ENCODE measurements around the gene PROK2.

- TF ChIP-seq CTCF (conservative IDR thresholded peaks at IDR 0.05; ENCODE audit: low read depth in 2 of 2) (no peak), CREB1 (CRISPR knock-in tag; IDR thresholded peaks at IDR 0.05; ENCODE audit: low read depth) (peak; percentile 40; the same call in 1 of the 2 replicates), EZH2 (IDR thresholded peaks at IDR 0.05; ENCODE audit: low read depth, unreplicated experiment) (no peak), EZH2phosphoT487 (IDR thresholded peaks at IDR 0.05; ENCODE audit: unreplicated experiment) (no peak), JUNB (IDR thresholded peaks at IDR 0.05; ENCODE audit: unreplicated experiment) (no peak), POLR2AphosphoS5 (IDR thresholded peaks at IDR 0.05; ENCODE audit: low read depth) (no peak)
- TF ChIP-seq, protein P1, sequence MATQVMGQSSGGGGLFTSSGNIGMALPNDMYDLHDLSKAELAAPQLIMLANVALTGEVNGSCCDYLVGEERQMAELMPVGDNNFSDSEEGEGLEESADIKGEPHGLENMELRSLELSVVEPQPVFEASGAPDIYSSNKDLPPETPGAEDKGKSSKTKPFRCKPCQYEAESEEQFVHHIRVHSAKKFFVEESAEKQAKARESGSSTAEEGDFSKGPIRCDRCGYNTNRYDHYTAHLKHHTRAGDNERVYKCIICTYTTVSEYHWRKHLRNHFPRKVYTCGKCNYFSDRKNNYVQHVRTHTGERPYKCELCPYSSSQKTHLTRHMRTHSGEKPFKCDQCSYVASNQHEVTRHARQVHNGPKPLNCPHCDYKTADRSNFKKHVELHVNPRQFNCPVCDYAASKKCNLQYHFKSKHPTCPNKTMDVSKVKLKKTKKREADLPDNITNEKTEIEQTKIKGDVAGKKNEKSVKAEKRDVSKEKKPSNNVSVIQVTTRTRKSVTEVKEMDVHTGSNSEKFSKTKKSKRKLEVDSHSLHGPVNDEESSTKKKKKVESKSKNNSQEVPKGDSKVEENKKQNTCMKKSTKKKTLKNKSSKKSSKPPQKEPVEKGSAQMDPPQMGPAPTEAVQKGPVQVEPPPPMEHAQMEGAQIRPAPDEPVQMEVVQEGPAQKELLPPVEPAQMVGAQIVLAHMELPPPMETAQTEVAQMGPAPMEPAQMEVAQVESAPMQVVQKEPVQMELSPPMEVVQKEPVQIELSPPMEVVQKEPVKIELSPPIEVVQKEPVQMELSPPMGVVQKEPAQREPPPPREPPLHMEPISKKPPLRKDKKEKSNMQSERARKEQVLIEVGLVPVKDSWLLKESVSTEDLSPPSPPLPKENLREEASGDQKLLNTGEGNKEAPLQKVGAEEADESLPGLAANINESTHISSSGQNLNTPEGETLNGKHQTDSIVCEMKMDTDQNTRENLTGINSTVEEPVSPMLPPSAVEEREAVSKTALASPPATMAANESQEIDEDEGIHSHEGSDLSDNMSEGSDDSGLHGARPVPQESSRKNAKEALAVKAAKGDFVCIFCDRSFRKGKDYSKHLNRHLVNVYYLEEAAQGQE (IDR thresholded peaks at IDR 0.05; ENCODE audit: unreplicated experiment), result no peak
These were observed 1.2 kb upstream of the PROK2 start for GRCh38 chr3:71786217-71786549.
